H1 (cell line): ENCODE data around the gene FEZF1. TPM values are rescaled to one million over a fixed set of nuclear protein-coding genes. Genes with fewer than 3 reads are reported as not detected.
A peak's percentile ranks its signal among the peaks of the same experiment; 100 is the strongest.

Experiments
- BCL11A ChIP-seq, 2 experiments: IDR thresholded peaks; one replicate each; pipeline ENCODE4 v1.6.1; 2011; ENCODE audit warnings: low read depth in 2 of 2, low read length in 2 of 2, mild to moderate bottlenecking in 2 of 2
- CBX8 ChIP-seq: fragments of 300-800, 300-1000 bp; sonication (generic); IDR thresholded peaks from 2 replicates; pipeline ENCODE4 v1.7.1; 2016; ENCODE audit warnings: low read depth, low read length, borderline replicate concordance
- NANOG ChIP-seq: IDR thresholded peaks from 2 replicates; pipeline ENCODE4 v1.6.1; 2011; ENCODE audit warnings: low read length, low read depth, mild to moderate bottlenecking, inconsistent platforms; ENCODE audit not compliant: insufficient read depth, poor library complexity, severe bottlenecking
- NRF1 ChIP-seq: IDR thresholded peaks from 2 replicates; pipeline ENCODE4 v1.6.1; 2011; ENCODE audit warnings: mild to moderate bottlenecking, low read depth, low read length, improper control_type of control experiment
- SRF ChIP-seq: IDR thresholded peaks from 2 replicates; pipeline ENCODE4 v1.6.1; 2011; ENCODE audit warnings: mild to moderate bottlenecking, low read depth, low read length, moderate library complexity
- ZNF274 ChIP-seq: IDR thresholded peaks from 2 replicates; pipeline ENCODE4 v1.7.0; 2012; ENCODE audit warnings: low read length, borderline replicate concordance; ENCODE audit errors: extremely low read depth
- polyA plus RNA-seq, 7 experiments: library from polyadenylated mRNA; depleted of rRNA in 3 of 7; stranded (reverse) in 5 of 7; unstranded in 2 of 7; fragments of >200 nt in 5 of 7; fragments of 200-250 nt in 2 of 7; gene quantifications; 1 replicate in 5 of 7; 2 replicates in 1 of 7; 4 replicates in 1 of 7; pipeline versions ENCODE4 v1.2.1 to v1.2.3, GENCODE V29; 2011 to 2013; ENCODE audit warnings: missing spikeins in 2 of 7, mixed read lengths in 2 of 7
- total RNA-seq: library from RNA; stranded (reverse); fragmentation: NEBNext Ultra II Directional; extraction: Animal tissue kit (Norgen Biotek cat#: 25700); gene quantifications from 2 replicates; pipeline ENCODE4 v1.2.1, GENCODE V29; 2021
- TF ChIP-seq, protein P1 (sequence below): fragments of 300-600 bp; sonication (generic); IDR thresholded peaks from 2 replicates; pipeline ENCODE4 v1.7.1; 2012; ENCODE audit warnings: low read length, moderate library complexity, mild to moderate bottlenecking, inconsistent platforms; ENCODE audit not compliant: insufficient replicate concordance
- TF ChIP-seq, protein P2 (sequence below): IDR thresholded peaks from 2 replicates; pipeline ENCODE4 v1.6.1; 2011; ENCODE audit warnings: low read depth, mild to moderate bottlenecking, low read length; ENCODE audit not compliant: insufficient read depth

FEZF1 gene
- total and polyA plus RNA-seq, 2 of the 8 experiments (the other 6 are each of a cell fraction or from before 2014, with no cell fraction given) = 10.6 to 15.7 TPM

DNA sequence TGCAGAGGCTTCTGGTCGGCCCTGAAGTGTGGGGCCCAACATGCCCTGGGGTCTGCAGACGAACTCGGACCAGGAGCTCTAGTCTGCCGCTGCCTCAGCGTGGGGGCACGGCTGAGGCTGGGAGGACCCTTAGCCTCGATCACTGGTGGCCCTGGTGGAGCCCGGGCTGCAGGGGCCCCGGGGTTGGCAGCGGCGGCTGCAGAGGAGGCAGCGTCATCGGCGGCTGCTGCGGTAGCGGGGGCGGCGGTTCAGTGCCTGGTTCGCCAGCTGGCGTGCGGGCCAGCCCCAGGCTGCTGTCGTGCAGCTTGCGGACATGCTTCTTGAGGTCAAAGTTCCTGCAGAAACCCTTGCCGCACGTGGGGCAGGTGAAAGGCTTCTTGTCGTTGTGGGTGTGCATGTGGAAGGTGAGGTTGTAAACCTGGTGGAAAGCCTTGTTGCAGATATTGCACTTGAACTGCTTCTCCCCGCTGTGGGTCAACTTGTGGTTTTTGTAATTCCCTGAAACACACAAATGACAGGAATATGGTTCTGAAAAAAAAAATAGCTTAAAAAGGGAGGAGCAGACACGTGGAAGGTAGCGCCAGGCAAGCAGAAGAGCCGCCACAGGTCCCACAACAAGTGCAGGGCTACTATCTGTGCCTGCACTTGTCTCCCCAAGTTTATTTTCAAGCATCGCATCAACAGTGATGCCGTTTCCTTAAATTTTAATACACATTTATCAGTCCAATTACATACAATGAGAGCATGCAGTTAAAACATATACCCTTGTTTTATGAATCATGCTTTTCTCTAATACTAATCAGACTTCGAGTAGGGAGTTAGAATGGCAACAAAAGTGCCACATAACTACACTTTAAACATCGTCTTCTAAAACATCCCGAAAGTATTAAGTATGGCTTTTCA, 2.4 kb downstream of the FEZF1 start (continued):
- TF ChIP-seq, protein P1, sequence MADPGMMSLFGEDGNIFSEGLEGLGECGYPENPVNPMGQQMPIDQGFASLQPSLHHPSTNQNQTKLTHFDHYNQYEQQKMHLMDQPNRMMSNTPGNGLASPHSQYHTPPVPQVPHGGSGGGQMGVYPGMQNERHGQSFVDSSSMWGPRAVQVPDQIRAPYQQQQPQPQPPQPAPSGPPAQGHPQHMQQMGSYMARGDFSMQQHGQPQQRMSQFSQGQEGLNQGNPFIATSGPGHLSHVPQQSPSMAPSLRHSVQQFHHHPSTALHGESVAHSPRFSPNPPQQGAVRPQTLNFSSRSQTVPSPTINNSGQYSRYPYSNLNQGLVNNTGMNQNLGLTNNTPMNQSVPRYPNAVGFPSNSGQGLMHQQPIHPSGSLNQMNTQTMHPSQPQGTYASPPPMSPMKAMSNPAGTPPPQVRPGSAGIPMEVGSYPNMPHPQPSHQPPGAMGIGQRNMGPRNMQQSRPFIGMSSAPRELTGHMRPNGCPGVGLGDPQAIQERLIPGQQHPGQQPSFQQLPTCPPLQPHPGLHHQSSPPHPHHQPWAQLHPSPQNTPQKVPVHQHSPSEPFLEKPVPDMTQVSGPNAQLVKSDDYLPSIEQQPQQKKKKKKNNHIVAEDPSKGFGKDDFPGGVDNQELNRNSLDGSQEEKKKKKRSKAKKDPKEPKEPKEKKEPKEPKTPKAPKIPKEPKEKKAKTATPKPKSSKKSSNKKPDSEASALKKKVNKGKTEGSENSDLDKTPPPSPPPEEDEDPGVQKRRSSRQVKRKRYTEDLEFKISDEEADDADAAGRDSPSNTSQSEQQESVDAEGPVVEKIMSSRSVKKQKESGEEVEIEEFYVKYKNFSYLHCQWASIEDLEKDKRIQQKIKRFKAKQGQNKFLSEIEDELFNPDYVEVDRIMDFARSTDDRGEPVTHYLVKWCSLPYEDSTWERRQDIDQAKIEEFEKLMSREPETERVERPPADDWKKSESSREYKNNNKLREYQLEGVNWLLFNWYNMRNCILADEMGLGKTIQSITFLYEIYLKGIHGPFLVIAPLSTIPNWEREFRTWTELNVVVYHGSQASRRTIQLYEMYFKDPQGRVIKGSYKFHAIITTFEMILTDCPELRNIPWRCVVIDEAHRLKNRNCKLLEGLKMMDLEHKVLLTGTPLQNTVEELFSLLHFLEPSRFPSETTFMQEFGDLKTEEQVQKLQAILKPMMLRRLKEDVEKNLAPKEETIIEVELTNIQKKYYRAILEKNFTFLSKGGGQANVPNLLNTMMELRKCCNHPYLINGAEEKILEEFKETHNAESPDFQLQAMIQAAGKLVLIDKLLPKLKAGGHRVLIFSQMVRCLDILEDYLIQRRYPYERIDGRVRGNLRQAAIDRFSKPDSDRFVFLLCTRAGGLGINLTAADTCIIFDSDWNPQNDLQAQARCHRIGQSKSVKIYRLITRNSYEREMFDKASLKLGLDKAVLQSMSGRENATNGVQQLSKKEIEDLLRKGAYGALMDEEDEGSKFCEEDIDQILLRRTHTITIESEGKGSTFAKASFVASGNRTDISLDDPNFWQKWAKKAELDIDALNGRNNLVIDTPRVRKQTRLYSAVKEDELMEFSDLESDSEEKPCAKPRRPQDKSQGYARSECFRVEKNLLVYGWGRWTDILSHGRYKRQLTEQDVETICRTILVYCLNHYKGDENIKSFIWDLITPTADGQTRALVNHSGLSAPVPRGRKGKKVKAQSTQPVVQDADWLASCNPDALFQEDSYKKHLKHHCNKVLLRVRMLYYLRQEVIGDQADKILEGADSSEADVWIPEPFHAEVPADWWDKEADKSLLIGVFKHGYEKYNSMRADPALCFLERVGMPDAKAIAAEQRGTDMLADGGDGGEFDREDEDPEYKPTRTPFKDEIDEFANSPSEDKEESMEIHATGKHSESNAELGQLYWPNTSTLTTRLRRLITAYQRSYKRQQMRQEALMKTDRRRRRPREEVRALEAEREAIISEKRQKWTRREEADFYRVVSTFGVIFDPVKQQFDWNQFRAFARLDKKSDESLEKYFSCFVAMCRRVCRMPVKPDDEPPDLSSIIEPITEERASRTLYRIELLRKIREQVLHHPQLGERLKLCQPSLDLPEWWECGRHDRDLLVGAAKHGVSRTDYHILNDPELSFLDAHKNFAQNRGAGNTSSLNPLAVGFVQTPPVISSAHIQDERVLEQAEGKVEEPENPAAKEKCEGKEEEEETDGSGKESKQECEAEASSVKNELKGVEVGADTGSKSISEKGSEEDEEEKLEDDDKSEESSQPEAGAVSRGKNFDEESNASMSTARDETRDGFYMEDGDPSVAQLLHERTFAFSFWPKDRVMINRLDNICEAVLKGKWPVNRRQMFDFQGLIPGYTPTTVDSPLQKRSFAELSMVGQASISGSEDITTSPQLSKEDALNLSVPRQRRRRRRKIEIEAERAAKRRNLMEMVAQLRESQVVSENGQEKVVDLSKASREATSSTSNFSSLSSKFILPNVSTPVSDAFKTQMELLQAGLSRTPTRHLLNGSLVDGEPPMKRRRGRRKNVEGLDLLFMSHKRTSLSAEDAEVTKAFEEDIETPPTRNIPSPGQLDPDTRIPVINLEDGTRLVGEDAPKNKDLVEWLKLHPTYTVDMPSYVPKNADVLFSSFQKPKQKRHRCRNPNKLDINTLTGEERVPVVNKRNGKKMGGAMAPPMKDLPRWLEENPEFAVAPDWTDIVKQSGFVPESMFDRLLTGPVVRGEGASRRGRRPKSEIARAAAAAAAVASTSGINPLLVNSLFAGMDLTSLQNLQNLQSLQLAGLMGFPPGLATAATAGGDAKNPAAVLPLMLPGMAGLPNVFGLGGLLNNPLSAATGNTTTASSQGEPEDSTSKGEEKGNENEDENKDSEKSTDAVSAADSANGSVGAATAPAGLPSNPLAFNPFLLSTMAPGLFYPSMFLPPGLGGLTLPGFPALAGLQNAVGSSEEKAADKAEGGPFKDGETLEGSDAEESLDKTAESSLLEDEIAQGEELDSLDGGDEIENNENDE = no peak
- TF ChIP-seq SRF (no peak), ZNF274 (no peak), NRF1 (no peak), BCL11A (IDR thresholded peaks at IDR 0.05; ENCODE audit: low read depth in 2 of 2, low read length in 2 of 2) (no peak), NANOG (no peak), CBX8 (peak; percentile 33; the same call in 1 of the 2 replicates)
- TF ChIP-seq, protein P2, sequence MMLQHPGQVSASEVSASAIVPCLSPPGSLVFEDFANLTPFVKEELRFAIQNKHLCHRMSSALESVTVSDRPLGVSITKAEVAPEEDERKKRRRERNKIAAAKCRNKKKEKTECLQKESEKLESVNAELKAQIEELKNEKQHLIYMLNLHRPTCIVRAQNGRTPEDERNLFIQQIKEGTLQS = no peak
